NCI-H187 treated with DMSO at 0.1 percent for 48 hours (cell line): ENCODE measurements around the gene FGF12.

Source experiments
- DNase-seq: peaks from one replicate; lab custom pipeline; 2025; lab: John Stamatoyannopoulos, UW

Gene FGF12

DNA sequence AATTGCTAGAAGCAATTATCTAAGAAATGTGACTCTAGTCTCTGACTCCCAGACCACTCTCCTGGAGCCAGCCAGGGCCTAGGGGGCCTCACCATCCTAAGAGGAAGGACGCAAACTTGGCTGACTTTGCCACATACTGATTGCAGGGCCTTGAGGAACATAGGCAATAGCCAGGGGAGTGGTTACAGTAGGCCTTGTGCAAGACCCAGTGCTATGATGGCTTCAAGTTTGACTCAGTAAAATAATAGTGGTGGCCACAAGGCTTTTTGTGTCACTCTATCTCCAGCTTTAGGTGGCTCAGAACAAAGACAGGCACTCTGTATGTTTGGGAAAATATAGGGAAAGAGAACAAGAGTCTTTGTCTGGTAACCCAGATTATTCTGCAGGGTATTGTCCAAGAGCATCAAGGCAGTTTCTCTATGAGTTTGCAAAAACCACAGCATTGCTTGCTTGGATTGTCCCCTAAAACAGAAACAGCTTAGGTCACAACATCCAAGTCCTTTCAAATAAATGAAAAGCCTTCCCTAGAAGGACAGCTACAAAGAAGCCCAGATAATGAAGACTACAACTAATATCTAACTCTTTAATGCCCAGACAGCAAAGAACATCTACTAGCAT lies 634.8 kb downstream of the FGF12 start:
- no peak for DNase-seq

DNA sequence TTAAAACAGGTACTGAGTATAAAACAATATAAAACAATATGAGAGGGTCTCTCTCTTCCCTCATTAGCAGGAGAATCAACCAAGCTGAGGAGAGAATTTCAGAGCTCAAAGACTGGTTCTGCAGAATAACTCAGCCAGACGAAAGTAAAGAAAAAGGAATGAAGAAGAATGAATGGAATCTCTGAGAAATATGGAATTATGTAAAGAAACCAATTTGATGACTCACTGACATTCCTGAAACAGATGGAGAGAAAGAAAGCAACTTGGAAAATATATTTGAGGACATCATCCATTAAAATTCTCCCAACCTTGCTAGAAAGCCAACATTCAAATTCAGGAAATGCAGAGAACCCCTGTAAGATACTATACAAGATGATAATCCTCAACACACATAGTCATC lies 635.5 kb downstream of the FGF12 start:
- DNase-seq = no peak

GRCh38 chr3:192090586-192090985 lies 636.8 kb downstream of the FGF12 start:
- no peak for DNase-seq
